ENCODE results near the gene SLC25A45.

SLC25A45 gene

GRCh38 chr11:65370659-65371049, 11.8 kb downstream of the SLC25A45 start:
- Histone ChIP-seq H3K36me3 (ENCODE audit: control insufficient read depth, insufficient read depth, low read length) (no peaks in the 10 kb centered on the region), H3K27me3 (replicated peaks; ENCODE audit: control insufficient read depth, insufficient read depth, low read length) (no peaks in the 10 kb centered on the region), H3K4me3 (replicated peaks; ENCODE audit: low read depth, low read length) (no peak overlapping the region)
- TF ChIP-seq CTCF (IDR thresholded peaks at IDR 0.05; ENCODE audit: insufficient read depth, low read length, poor library complexity, severe bottlenecking) = no peak
- no peak for DNase-seq (ENCODE audit: extremely low read depth, insufficient read length)

- no peak for DNase-seq (ENCODE audit: extremely low read depth, insufficient read length)
- peak; percentile 79 for TF ChIP-seq CTCF (IDR thresholded peaks at IDR 0.05; ENCODE audit: insufficient read depth, low read length, poor library complexity, severe bottlenecking)
- no peaks in the 10 kb centered on the region for H3K27me3 ChIP-seq (replicated peaks; ENCODE audit: control insufficient read depth, insufficient read depth, low read length)
- H3K4me3 ChIP-seq (replicated peaks; ENCODE audit: low read depth, low read length) = no peak overlapping the region
- no peaks in the 10 kb centered on the region for H3K36me3 ChIP-seq (ENCODE audit: control insufficient read depth, insufficient read depth, low read length)
Measured at GRCh38 chr11:65366340-65366773, 16.1 kb downstream of the SLC25A45 start.

- DNase-seq (ENCODE audit: extremely low read depth, insufficient read length) = no peak
- no peaks in the 10 kb centered on the region for H3K27me3 ChIP-seq (replicated peaks; ENCODE audit: control insufficient read depth, insufficient read depth, low read length)
- TF ChIP-seq CTCF (IDR thresholded peaks at IDR 0.05; ENCODE audit: insufficient read depth, low read length, poor library complexity, severe bottlenecking) = no peak
- H3K4me3 ChIP-seq (replicated peaks; ENCODE audit: low read depth, low read length) = no peak overlapping the region
- H3K36me3 ChIP-seq (ENCODE audit: control insufficient read depth, insufficient read depth, low read length) = no peaks in the 10 kb centered on the region
Measured at GRCh38 chr11:65363770-65364169, 18.7 kb downstream of the SLC25A45 start.

GRCh38 chr11:65362966-65363365, 19.5 kb downstream of the SLC25A45 start:
- no peak for DNase-seq (ENCODE audit: extremely low read depth, insufficient read length)
- Histone ChIP-seq H3K4me3 (replicated peaks; ENCODE audit: low read depth, low read length) (no peak overlapping the region), H3K27me3 (replicated peaks; ENCODE audit: control insufficient read depth, insufficient read depth, low read length) (no peaks in the 10 kb centered on the region), H3K36me3 (ENCODE audit: control insufficient read depth, insufficient read depth, low read length) (no peaks in the 10 kb centered on the region)
- no peak for TF ChIP-seq CTCF (IDR thresholded peaks at IDR 0.05; ENCODE audit: insufficient read depth, low read length, poor library complexity, severe bottlenecking)

GRCh38 chr11:65362320-65362931, 20.0 kb downstream of the SLC25A45 start:
- H3K27me3 ChIP-seq (replicated peaks; ENCODE audit: control insufficient read depth, insufficient read depth, low read length) = no peaks in the 10 kb centered on the region
- no peak overlapping the region for H3K4me3 ChIP-seq (replicated peaks; ENCODE audit: low read depth, low read length)
- no peak for TF ChIP-seq CTCF (IDR thresholded peaks at IDR 0.05; ENCODE audit: insufficient read depth, low read length, poor library complexity, severe bottlenecking)
- DNase-seq (ENCODE audit: extremely low read depth, insufficient read length) = peak; percentile 76
- no peaks in the 10 kb centered on the region for H3K36me3 ChIP-seq (ENCODE audit: control insufficient read depth, insufficient read depth, low read length)

- TF ChIP-seq CTCF (IDR thresholded peaks at IDR 0.05; ENCODE audit: insufficient read depth, low read length, poor library complexity, severe bottlenecking) = no peak
- DNase-seq (ENCODE audit: extremely low read depth, insufficient read length) = no peak
- Histone ChIP-seq H3K4me3 (replicated peaks; ENCODE audit: low read depth, low read length) (no peak overlapping the region), H3K27me3 (replicated peaks; ENCODE audit: control insufficient read depth, insufficient read depth, low read length) (no peaks in the 10 kb centered on the region), H3K36me3 (ENCODE audit: control insufficient read depth, insufficient read depth, low read length) (no peaks in the 10 kb centered on the region)
Measured at GRCh38 chr11:65357856-65358356, 24.5 kb downstream of the SLC25A45 start.

All from GM06990 (cell line).